K562 (cell line): ENCODE measurements around the gene ASZ1.

ENCODE experiments used
- HSF4 ChIP-seq: fragments of 250-450 bp; sonication (Bioruptor Pico); IDR thresholded peaks from 2 replicates; pipeline ENCODE4 v2.1.2; 2022; ENCODE audit warnings: mild to moderate bottlenecking, moderate library complexity, borderline replicate concordance
- ZBTB33 ChIP-seq: sonication (generic); formaldehyde crosslinking; IDR thresholded peaks from 2 replicates; pipeline ENCODE4 v1.8.1; 2023; ENCODE audit warnings: mild to moderate bottlenecking, missing genetic modification reagents

GRCh38 chr7:117322741-117323304 is 104.5 kb downstream of the ASZ1 start, which contains the start of gene WNT2:
- TF ChIP-seq HSF4 (CRISPR knock-in tag) (no peak), ZBTB33 (CRISPR knock-in tag) (no peak)
